ENCODE data around the gene SBF2. TPM values are rescaled to one million over a fixed set of nuclear protein-coding genes. Genes with fewer than 3 reads are reported as not detected.

SBF2 gene
- 10 to 100 TPM; 13.8 to 15.4 TPM for total RNA-seq
- polyA plus RNA-seq: 1 to 10 TPM in 1 of 2 donors, under 1 TPM in 1; 0.50 to 6.7 TPM

DNA sequence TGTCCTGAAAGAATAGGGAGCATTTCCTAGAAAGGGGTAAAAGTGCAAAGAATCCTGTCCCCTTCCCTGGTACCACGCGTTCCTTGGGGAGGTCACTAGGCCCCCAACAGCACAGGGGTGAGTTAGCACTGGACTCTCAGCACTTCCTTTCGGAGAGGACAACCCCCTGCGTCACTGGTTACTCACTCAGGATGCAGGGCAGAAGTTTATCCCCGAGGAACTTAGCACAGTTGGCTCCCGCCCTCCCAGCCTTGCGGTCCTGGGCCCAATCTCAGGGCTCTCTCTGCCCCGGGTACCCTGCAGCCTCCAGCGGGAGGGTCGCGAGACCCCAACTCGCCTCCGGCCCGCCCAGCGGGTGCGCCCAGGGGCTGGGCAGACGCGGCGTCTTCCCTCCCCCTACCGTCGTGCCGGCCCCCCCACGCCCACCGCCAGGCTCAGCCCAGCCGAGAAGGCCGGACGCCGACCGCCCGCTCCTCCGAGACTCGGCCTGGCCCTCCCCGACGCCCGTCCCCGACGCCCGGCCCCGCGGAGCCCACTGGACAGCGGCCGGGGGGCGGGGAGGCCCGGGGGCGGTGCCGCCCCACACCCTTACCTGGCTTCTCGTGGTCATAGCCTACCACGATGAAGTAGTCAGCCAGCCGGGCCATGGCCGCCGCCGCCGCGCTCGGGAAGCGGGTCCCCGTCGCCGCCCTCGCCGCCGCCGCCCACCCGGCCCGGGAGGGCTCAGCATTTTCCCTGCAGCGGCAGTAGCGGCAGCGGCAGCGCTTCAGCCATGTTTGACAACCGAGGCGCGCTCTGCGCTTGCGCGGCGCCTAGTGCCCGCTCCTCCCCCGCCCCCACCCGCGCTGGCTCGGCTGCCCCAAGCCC is at the start of gene SBF2:
SBF2 (minus strand) TSS at position 797 of the 867 bp plus-strand sequence; CDS start at position 647, 150 bp downstream.
- Histone ChIP-seq H3K27me3 (ENCODE audit: insufficient read depth, low read length) (peaks cover 8% of the 10 kb centered on the region), H3K4me1 (ENCODE audit: insufficient read depth, low read length) (peaks cover 36% of the 10 kb centered on the region), H3K27ac (ENCODE audit: low read depth, low read length) (peak within 1 kb of the TSS; percentile 38), H3K36me3 (ENCODE audit: insufficient read depth, low read length) (no peaks in the 10 kb centered on the region), H3K9me3 (ENCODE audit: control insufficient read depth in 1 of 2, low read length in 2 of 2) (no peaks in the 10 kb centered on the region), H3K4me3 (ENCODE audit: low read length in 2 of 2) (peak within 1 kb of the TSS; percentile 60 to 63)
- peaks cover 3 to 5% of the 10 kb centered on the region in 2 donors for H3K36me3 Mint-ChIP-seq
- H3K4me1 Mint-ChIP-seq: peaks cover 30 to 42% (median 35%) of the 10 kb centered on the region in 4 donors
- H3K9me3 Mint-ChIP-seq: no peaks in the 10 kb centered on the region
- H3K27ac Mint-ChIP-seq: peak within 1 kb of the TSS; percentile 39 to 92 (median 80)
- ChIA-PET POLR2A (ENCODE audit: partially characterized antibody) (interaction anchor here (0.6 to 5.4 kb wide), 4 partner anchors 9 to 536 kb away, joined by 3 to 39 read pairs (median 4); partner anchors contain the start of gene ADM), CTCF (ENCODE audit: partially characterized antibody) (interaction anchor here (1.0 to 6.1 kb wide), 4 partner anchors 9 to 14 kb away, joined by 3 to 44 read pairs (median 4); partner anchors contain the start of gene ADM)
- peak; percentile 75 to 82 (median 77) for DNase-seq
- peaks cover 8 to 20% of the 10 kb centered on the region in 2 donors for H3K27me3 Mint-ChIP-seq
- intact Hi-C loops (cut with micrococcal nuclease): loop anchor here (1.0 kb wide), 1 partner anchor 11 kb away; no protein-coding TSS in a partner anchor
- H3K4me3 Mint-ChIP-seq: peak within 1 kb of the TSS; percentile 82 to 94 (median 89)

DNA sequence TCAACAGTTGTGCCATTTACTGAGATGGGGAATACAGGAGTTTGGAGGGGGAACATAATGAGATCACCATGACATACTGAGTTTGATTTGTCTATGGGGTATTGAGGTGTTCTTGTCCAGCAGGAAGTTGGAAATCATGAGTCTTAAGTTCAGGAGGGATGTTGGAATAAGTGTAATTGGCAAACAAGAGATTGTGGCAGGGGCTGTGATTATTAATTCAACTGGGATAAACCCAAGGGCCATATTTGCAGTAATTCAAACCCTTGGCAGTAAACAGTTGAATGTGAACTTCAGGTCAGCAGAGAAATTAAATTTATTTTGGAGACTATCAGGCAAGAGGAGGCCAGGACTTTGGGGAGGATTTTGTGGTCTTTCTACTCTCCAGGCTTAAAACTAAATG is 44.3 kb upstream of the SBF2 start:
- H3K4me3 Mint-ChIP-seq: no peak overlapping the region
- no peaks in the 10 kb centered on the region for H3K27me3 ChIP-seq (ENCODE audit: insufficient read depth, low read length)
- H3K4me1 ChIP-seq (ENCODE audit: insufficient read depth, low read length): no peaks in the 10 kb centered on the region
- H3K27ac ChIP-seq (ENCODE audit: low read depth, low read length): no peak overlapping the region
- no peaks in the 10 kb centered on the region for H3K36me3 ChIP-seq (ENCODE audit: insufficient read depth, low read length)
- no peak overlapping the region for H3K4me3 ChIP-seq (ENCODE audit: low read length in 2 of 2)
- no peaks in the 10 kb centered on the region for H3K4me1 Mint-ChIP-seq
- H3K36me3 Mint-ChIP-seq: no peaks in the 10 kb centered on the region
- no peaks in the 10 kb centered on the region for H3K9me3 ChIP-seq (ENCODE audit: control insufficient read depth in 1 of 2, low read length in 2 of 2)
- no peak for DNase-seq
- POLR2A ChIA-PET (ENCODE audit: partially characterized antibody): no interaction called here
- no peak overlapping the region for H3K27ac Mint-ChIP-seq
- intact Hi-C loops (cut with micrococcal nuclease): no loop called here
- CTCF ChIA-PET (ENCODE audit: partially characterized antibody): no interaction called here
- H3K9me3 Mint-ChIP-seq: no peaks in the 10 kb centered on the region
- peaks cover 18 to 24% of the 10 kb centered on the region in 2 donors for H3K27me3 Mint-ChIP-seq

DNA sequence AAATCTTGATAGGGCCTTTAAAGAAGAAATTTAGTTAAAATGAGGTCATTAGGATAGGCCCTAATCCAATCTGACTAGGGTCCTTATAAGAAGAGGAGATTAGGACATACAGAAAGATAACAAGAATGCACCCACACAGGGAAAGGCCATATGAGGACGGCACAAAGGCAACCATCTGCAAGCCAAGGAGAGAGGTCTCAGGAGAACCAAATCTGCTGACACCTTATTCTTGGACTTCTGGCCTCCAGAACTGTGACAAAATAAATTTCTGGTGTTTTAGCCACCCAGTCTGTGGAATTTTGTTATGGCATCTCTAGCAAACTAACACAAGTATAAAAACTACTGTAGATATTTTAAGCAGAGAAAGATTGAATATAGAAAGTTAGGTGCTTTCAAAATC is 39.5 kb upstream of the SBF2 start:
- no peak overlapping the region for H3K4me3 ChIP-seq (ENCODE audit: low read length in 2 of 2)
- Mint-ChIP-seq H3K27ac (no peak overlapping the region), H3K9me3 (no peaks in the 10 kb centered on the region), H3K27me3 (peaks cover 17 to 18% of the 10 kb centered on the region in 2 donors), H3K4me1 (no peaks in the 10 kb centered on the region), H3K4me3 (no peak overlapping the region), H3K36me3 (no peaks in the 10 kb centered on the region)
- no peaks in the 10 kb centered on the region for H3K27me3 ChIP-seq (ENCODE audit: insufficient read depth, low read length)
- CTCF ChIA-PET (ENCODE audit: partially characterized antibody): no interaction called here
- no peak overlapping the region for H3K27ac ChIP-seq (ENCODE audit: low read depth, low read length)
- no peaks in the 10 kb centered on the region for H3K36me3 ChIP-seq (ENCODE audit: insufficient read depth, low read length)
- DNase-seq: no peak
- POLR2A ChIA-PET (ENCODE audit: partially characterized antibody): no interaction called here
- no peaks in the 10 kb centered on the region for H3K4me1 ChIP-seq (ENCODE audit: insufficient read depth, low read length)
- intact Hi-C loops (cut with micrococcal nuclease): no loop called here
- H3K9me3 ChIP-seq (ENCODE audit: control insufficient read depth in 1 of 2, low read length in 2 of 2): no peaks in the 10 kb centered on the region

GRCh38 chr11:10331548-10332289 is 37.7 kb upstream of the SBF2 start:
- no peaks in the 10 kb centered on the region for H3K4me1 ChIP-seq (ENCODE audit: insufficient read depth, low read length)
- CTCF ChIA-PET (ENCODE audit: partially characterized antibody): no interaction called here
- no peak for DNase-seq

DNA sequence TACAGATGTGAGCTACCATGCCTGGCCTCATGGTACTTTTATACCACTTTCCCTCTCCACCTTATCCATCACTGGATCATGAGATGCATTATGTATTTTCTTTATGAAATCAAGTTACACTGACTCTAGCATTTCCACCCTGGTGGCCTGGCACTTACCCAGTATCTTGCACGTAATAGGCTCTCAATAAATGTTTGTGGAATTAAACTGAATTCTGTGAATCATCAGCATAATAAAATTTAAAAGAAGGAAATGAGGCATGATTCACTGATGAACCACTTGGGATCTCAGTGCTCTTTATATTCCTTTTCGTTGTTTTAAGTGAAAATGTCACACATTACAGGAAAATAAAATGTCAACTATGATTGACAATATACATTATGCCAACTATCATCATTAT is 35.9 kb upstream of the SBF2 start:
- intact Hi-C loops (cut with micrococcal nuclease): no loop called here

More at GRCh38 chr11:10331548-10332289, 37.7 kb upstream of the SBF2 start:
- H3K4me1 Mint-ChIP-seq: no peaks in the 10 kb centered on the region
- H3K36me3 Mint-ChIP-seq: no peaks in the 10 kb centered on the region
- no peaks in the 10 kb centered on the region for H3K27me3 ChIP-seq (ENCODE audit: insufficient read depth, low read length)
- H3K4me3 ChIP-seq (ENCODE audit: low read length in 2 of 2): no peak overlapping the region
- H3K27me3 Mint-ChIP-seq: peaks cover 14 to 16% of the 10 kb centered on the region in 2 donors
- H3K36me3 ChIP-seq (ENCODE audit: insufficient read depth, low read length): no peaks in the 10 kb centered on the region
- POLR2A ChIA-PET (ENCODE audit: partially characterized antibody): no interaction called here
- H3K4me3 Mint-ChIP-seq: no peak overlapping the region
- intact Hi-C loops (cut with micrococcal nuclease): no loop called here
- H3K9me3 Mint-ChIP-seq: no peaks in the 10 kb centered on the region
- H3K27ac ChIP-seq (ENCODE audit: low read depth, low read length): no peak overlapping the region
- H3K9me3 ChIP-seq (ENCODE audit: control insufficient read depth in 1 of 2, low read length in 2 of 2): no peaks in the 10 kb centered on the region
- no peak overlapping the region for H3K27ac Mint-ChIP-seq

DNA sequence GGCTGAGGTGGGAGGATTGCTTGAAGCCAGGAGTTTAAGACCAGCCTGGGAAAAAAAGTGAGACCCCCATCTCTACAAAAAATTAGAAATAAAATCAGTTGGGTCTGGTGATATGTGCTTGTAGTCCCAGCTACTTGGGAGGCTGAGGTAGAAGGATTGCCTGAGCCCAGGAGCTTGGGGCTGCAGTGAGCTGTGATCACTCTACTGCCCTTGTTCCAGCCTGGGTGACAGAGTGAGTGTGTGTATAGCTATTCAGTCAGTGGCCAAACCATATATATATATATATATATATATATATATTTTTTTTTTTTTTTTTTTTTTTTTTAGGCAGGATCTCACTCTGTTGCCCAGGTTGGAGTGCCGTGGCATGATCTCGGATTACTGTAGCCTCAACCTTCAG is 35.3 kb upstream of the SBF2 start:
- DNase-seq: no peak
- Mint-ChIP-seq H3K4me3 (no peak overlapping the region), H3K9me3 (no peaks in the 10 kb centered on the region), H3K27me3 (peaks cover 10 to 19% of the 10 kb centered on the region in 2 donors), H3K4me1 (no peaks in the 10 kb centered on the region), H3K36me3 (no peaks in the 10 kb centered on the region), H3K27ac (no peak overlapping the region)
- no peaks in the 10 kb centered on the region for H3K27me3 ChIP-seq (ENCODE audit: insufficient read depth, low read length)
- H3K36me3 ChIP-seq (ENCODE audit: insufficient read depth, low read length): no peaks in the 10 kb centered on the region
- intact Hi-C loops (cut with micrococcal nuclease): no loop called here
- no peaks in the 10 kb centered on the region for H3K4me1 ChIP-seq (ENCODE audit: insufficient read depth, low read length)
- CTCF ChIA-PET (ENCODE audit: partially characterized antibody): interaction anchor here (0.8 to 0.9 kb wide), 2 partner anchors 11 to 823 kb away, joined by 3 read pairs; no protein-coding TSS in a partner anchor
- no peak overlapping the region for H3K27ac ChIP-seq (ENCODE audit: low read depth, low read length)
- POLR2A ChIA-PET (ENCODE audit: partially characterized antibody): interaction anchor here (0.6 kb wide), 1 partner anchor 347 kb away, joined by 3 read pairs; no protein-coding TSS in a partner anchor
- no peak overlapping the region for H3K4me3 ChIP-seq (ENCODE audit: low read length in 2 of 2)
- H3K9me3 ChIP-seq (ENCODE audit: control insufficient read depth in 1 of 2, low read length in 2 of 2): no peaks in the 10 kb centered on the region

More for the DNA sequence above, 35.9 kb upstream of the SBF2 start:
- ChIA-PET POLR2A (ENCODE audit: partially characterized antibody) (no interaction called here), CTCF (ENCODE audit: partially characterized antibody) (interaction anchor here (0.9 kb wide), 1 partner anchor 11 kb away, joined by 3 read pairs; no protein-coding TSS in a partner anchor)
- no peaks in the 10 kb centered on the region for H3K9me3 ChIP-seq (ENCODE audit: control insufficient read depth in 1 of 2, low read length in 2 of 2)
- H3K4me3 ChIP-seq (ENCODE audit: low read length in 2 of 2): no peak overlapping the region
- Mint-ChIP-seq H3K27ac (no peak overlapping the region), H3K4me1 (no peaks in the 10 kb centered on the region), H3K4me3 (no peak overlapping the region), H3K9me3 (no peaks in the 10 kb centered on the region), H3K27me3 (peaks cover 12 to 19% of the 10 kb centered on the region in 2 donors), H3K36me3 (no peaks in the 10 kb centered on the region)
- no peaks in the 10 kb centered on the region for H3K4me1 ChIP-seq (ENCODE audit: insufficient read depth, low read length)
- no peak overlapping the region for H3K27ac ChIP-seq (ENCODE audit: low read depth, low read length)
- H3K36me3 ChIP-seq (ENCODE audit: insufficient read depth, low read length): no peaks in the 10 kb centered on the region
- H3K27me3 ChIP-seq (ENCODE audit: insufficient read depth, low read length): no peaks in the 10 kb centered on the region
- DNase-seq: no peak
